K562 (cell line): ENCODE measurements around the gene PLCB1. TPM values are rescaled to one million over a fixed set of nuclear protein-coding genes. Genes with fewer than 3 reads are reported as not detected.

ENCODE experiments used
- ATAC-seq: fragments of 200-7000 bp; cut with Tn5 transposase; 3 replicates; pipeline ENCODE4 v1.9.1; 2020; ENCODE audit warnings: moderate library complexity
- BruUV-seq: library from RNA; stranded (reverse); fragments of 400-500 nt; replicated peaks from 2 replicates; lab custom pipeline; 2021; lab: Mats Ljungman, UMichigan
- CTCF ChIA-PET: fragments of 300-600 bp; formaldehyde crosslinking; extraction: SDS; loops from one replicate; lab custom pipeline; 2021; ENCODE audit warnings: low intra/inter-chr PET ratio; lab: Yijun Ruan, JAX
- POLR2A ChIA-PET: fragments of 300-600, 350-650 bp; sonication (Branson Sonifier 250); formaldehyde crosslinking; extraction: SDS; loops from one replicate; lab custom pipeline; 2021; ENCODE audit warnings: antibody characterized with exemption, inconsistent platforms; lab: Yijun Ruan, JAX
- DNase-seq, 4 experiments: peaks; one replicate each; pipeline versions ENCODE4 v3.0.0 to v3.0.0-alpha.2; 2011 to 2018; ENCODE audit warnings: low spot score in 3 of 4, mixed read lengths in 3 of 4; ENCODE audit errors: extremely low read depth in 1 of 4
- FAIRE-seq: peaks from 2 replicates; lab custom pipeline; 2011; peaks lifted over from hg19 to GRCh38; lab: Jason Lieb, UNC
- H2AFZ ChIP-seq: 2 replicates; pipeline ENCODE4 v1.6.0; 2011; ENCODE audit warnings: low read depth, low read length, control low read depth, inconsistent platforms
- H3K27ac ChIP-seq: fragments of 200-600 bp; 3 replicates; pipeline ENCODE4 v1.8.0; 2011; ENCODE audit warnings: low read depth, mild to moderate bottlenecking, control low read depth, inconsistent platforms, low read length, moderate library complexity, mixed read lengths; ENCODE audit errors: extremely low read depth
- H3K27me3 ChIP-seq, 2 experiments: fragments of 300-600 bp in 1 of 2; 2 replicates in 1 of 2; 3 replicates in 1 of 2; pipeline versions ENCODE4 v1.6.0 to v1.8.0; 2011; ENCODE audit warnings: inconsistent platforms in 2 of 2, low read length in 2 of 2, mild to moderate bottlenecking in 1 of 2, mixed read lengths in 1 of 2, moderate library complexity in 1 of 2; ENCODE audit not compliant: control insufficient read depth in 2 of 2, insufficient read depth in 2 of 2
- H3K36me3 ChIP-seq: fragments of 300-600 bp; 3 replicates; pipeline ENCODE4 v1.8.0; 2011; ENCODE audit warnings: mild to moderate bottlenecking, low read length, inconsistent platforms; ENCODE audit not compliant: control insufficient read depth, insufficient read depth
- H3K4me1 ChIP-seq, 2 experiments: fragments of 200-600 bp in 1 of 2; replicated peaks in 1 of 2; 2 replicates in 1 of 2; 3 replicates in 1 of 2; pipeline versions ENCODE4 v1.5.1 to v1.8.0; 2011; ENCODE audit warnings: inconsistent platforms in 2 of 2, low read length in 2 of 2, mild to moderate bottlenecking in 1 of 2, mixed read lengths in 1 of 2, moderate library complexity in 1 of 2; ENCODE audit not compliant: control insufficient read depth in 2 of 2, insufficient read depth in 2 of 2
- H3K4me2 ChIP-seq: 2 replicates; pipeline ENCODE4 v1.6.1; 2011; ENCODE audit warnings: low read length, control low read depth, inconsistent platforms, mixed read lengths; ENCODE audit not compliant: insufficient read depth
- H3K4me3 ChIP-seq: fragments of 200-600 bp; sonication (generic), shearing (Covaris generic); 2 replicates; pipeline ENCODE4 v1.5.1; 2016; ENCODE audit warnings: control low read depth, inconsistent platforms
- H3K79me2 ChIP-seq: fragments of 200-600 bp; 3 replicates; pipeline ENCODE4 v1.8.0; 2011; ENCODE audit warnings: low read length, inconsistent platforms; ENCODE audit not compliant: control insufficient read depth, insufficient read depth
- H3K9ac ChIP-seq, 2 experiments: 2 replicates each; pipeline versions ENCODE4 v1.6.0 to v1.6.1; 2011; ENCODE audit warnings: low read depth in 2 of 2, low read length in 2 of 2, control low read depth in 1 of 2, inconsistent platforms in 1 of 2, mild to moderate bottlenecking in 1 of 2, mixed read lengths in 1 of 2; ENCODE audit not compliant: insufficient read depth in 1 of 2
- H3K9me1 ChIP-seq: one replicate; pipeline ENCODE4 v1.6.0; 2011; ENCODE audit warnings: inconsistent platforms, mild to moderate bottlenecking, low read length, moderate library complexity; ENCODE audit not compliant: control insufficient read depth, insufficient read depth
- H3K9me3 ChIP-seq: replicated peaks from 2 replicates; pipeline ENCODE4 v1.5.1; 2011; ENCODE audit warnings: low read depth, low read length, inconsistent platforms; ENCODE audit not compliant: control insufficient read depth, insufficient read depth
- H4K20me1 ChIP-seq: replicated peaks from 2 replicates; pipeline ENCODE4 v1.6.1; 2011; ENCODE audit warnings: low read length, inconsistent platforms, mixed read lengths; ENCODE audit not compliant: control insufficient read depth, insufficient read depth
- CCNT2 ChIP-seq: IDR thresholded peaks from 2 replicates; pipeline ENCODE4 v1.6.1; 2011; ENCODE audit warnings: borderline replicate concordance, low read depth, mild to moderate bottlenecking, moderate library complexity, mixed read lengths, low read length; ENCODE audit not compliant: insufficient read length; ENCODE audit errors: extremely low read depth
- JUND ChIP-seq, 2 experiments: IDR thresholded peaks; 2 replicates in 1 of 2; 3 replicates in 1 of 2; pipeline ENCODE4 v1.6.1; 2011; ENCODE audit warnings: borderline replicate concordance in 2 of 2, low read depth in 2 of 2, low read length in 2 of 2, improper control_type of control experiment in 1 of 2, missing biosample characterization in 1 of 2, missing genetic modification characterization in 1 of 2, missing genetic modification reagents in 1 of 2
- MYBL2 ChIP-seq, 2 experiments: fragments of 450-650 bp in 1 of 2; sonication (generic) in 1 of 2; formaldehyde crosslinking in 1 of 2; IDR thresholded peaks; 2 replicates each; pipeline versions ENCODE4 v1.6.1 to v1.8.1; 2017 to 2022; ENCODE audit warnings: borderline replicate concordance in 1 of 2, inconsistent platforms in 1 of 2, low read depth in 1 of 2, mild to moderate bottlenecking in 1 of 2, missing genetic modification reagents in 1 of 2, moderate library complexity in 1 of 2
- SNIP1 ChIP-seq: fragments of 450-650 bp; IDR thresholded peaks from 2 replicates; pipeline ENCODE4 v1.7.1; 2017; ENCODE audit warnings: low read depth, mild to moderate bottlenecking
- TGIF2 ChIP-seq: sonication (generic); formaldehyde crosslinking; IDR thresholded peaks from 2 replicates; pipeline ENCODE4 v1.8.1; 2022; ENCODE audit warnings: mild to moderate bottlenecking, missing genetic modification reagents, moderate library complexity
- TOE1 ChIP-seq, 2 experiments: fragments of 450-650 bp in 1 of 2; sonication (generic) in 1 of 2; formaldehyde crosslinking in 1 of 2; IDR thresholded peaks; 2 replicates each; pipeline versions ENCODE4 v1.7.1 to v1.8.0; 2016 to 2022; ENCODE audit warnings: borderline replicate concordance in 2 of 2, mild to moderate bottlenecking in 2 of 2, antibody characterized with exemption in 1 of 2, inconsistent platforms in 1 of 2, low read depth in 1 of 2, missing genetic modification reagents in 1 of 2, moderate library complexity in 1 of 2
- ZEB2 ChIP-seq: fragments of 450-650 bp; IDR thresholded peaks from 2 replicates; pipeline ENCODE4 v1.6.1; 2016
- WGBS: fragments of 100-300 bp; shearing (Covaris generic); methylation state at CpG from one replicate; pipeline ENCODE4 v1.1.6; 2016; ENCODE audit warnings: low coverage, mixed read lengths; ENCODE audit not compliant: insufficient coverage; ENCODE audit errors: missing lambda C conversion rate; 5-methylcytosine and 5-hydroxymethylcytosine counted together
- in situ Hi-C: fragments of 300-500 bp; cut with MboI; formaldehyde crosslinking; loops from 4 replicates; pipeline ENCODE4 v1.15.0; 2018; ENCODE audit warnings: inconsistent platforms, mixed read lengths
- intact Hi-C: fragments of 100-400 bp; cut with micrococcal nuclease; formaldehyde crosslinking; loops from 2 replicates; pipeline ENCODE4 v1.14.2; 2022
- polyA plus RNA-seq, 8 experiments: library from polyadenylated mRNA; depleted of rRNA in 4 of 8; stranded (reverse) in 5 of 8; unstranded in 3 of 8; fragments of >200 nt; fragmentation: Nextera tagmentation in 2 of 8; fragmentation: Illumina TruSeq in 1 of 8; extraction: Ambion mirVana in 2 of 8; extraction: Trizol in 1 of 8; gene quantifications; 2 replicates each; pipeline versions ENCODE4 v1.2.1 to v1.2.3, GENCODE V29; 2011 to 2014; ENCODE audit warnings: inconsistent platforms in 1 of 8, missing spikeins in 1 of 8
- total RNA-seq, 7 experiments: library from RNA; depleted of rRNA in 6 of 7; stranded (reverse); fragments of >200 nt in 6 of 7; fragmentation: Illumina TruSeq in 2 of 7; extraction: Trizol in 2 of 7; gene quantifications; 2 replicates each; pipeline versions ENCODE4 v1.2.1 to v1.2.3, GENCODE V29; 2011 to 2021; ENCODE audit warnings: low replicate concordance in 1 of 7
- TF ChIP-seq, protein P1 (sequence below): fragments of 250-450 bp; sonication (Bioruptor Pico); IDR thresholded peaks from 2 replicates; pipeline ENCODE4 v1.5.0; 2020; ENCODE audit warnings: mild to moderate bottlenecking, borderline replicate concordance
- TF ChIP-seq, protein P2 (sequence below): fragments of 450-650 bp; formaldehyde crosslinking; IDR thresholded peaks from 2 replicates; pipeline ENCODE4 v1.4.0; 2020; ENCODE audit warnings: mild to moderate bottlenecking, moderate library complexity
- TF ChIP-seq, protein P3 (sequence below), 3 experiments: fragments of 200-800 bp in 1 of 3; fragments of 250-450 bp in 1 of 3; fragments of 450-650 bp in 1 of 3; sonication (Bioruptor Pico) in 1 of 3; sonication (Bioruptor generic) in 1 of 3; formaldehyde crosslinking in 1 of 3; IDR thresholded peaks; 2 replicates each; pipeline versions ENCODE4 v1.6.1 to v1.8.0; 2016 to 2022; ENCODE audit warnings: mild to moderate bottlenecking in 2 of 3, missing genetic modification characterization in 2 of 3, missing compliant biosample characterization in 1 of 3, moderate library complexity in 1 of 3

The PLCB1 gene
- total and polyA plus RNA-seq, 9 of the 15 experiments (the other 6 are each of a cell fraction or from before 2014, with no cell fraction given) = 0.34 to 3.1 (median 1.3) TPM

DNA sequence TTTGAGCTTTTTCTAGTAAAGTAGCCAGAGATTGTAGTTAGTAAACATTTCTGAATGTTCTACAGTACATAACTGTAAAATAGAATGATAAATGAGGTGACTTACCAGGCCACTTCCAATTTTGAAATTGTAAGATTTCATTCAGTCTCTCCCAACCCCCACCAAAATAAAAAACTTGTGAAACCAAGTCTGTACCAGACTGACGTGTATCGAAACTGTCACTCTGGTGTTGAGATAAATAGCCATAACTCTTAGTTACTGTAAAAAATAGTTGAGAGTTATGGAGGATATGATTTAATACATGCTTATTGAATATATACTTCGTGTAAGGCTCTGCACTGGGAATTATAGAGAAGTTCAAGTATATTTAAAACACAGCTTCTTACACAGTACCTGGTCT lies 455.7 kb downstream of the PLCB1 start:
- no peaks in the 10 kb centered on the region for H3K79me2 ChIP-seq
- H3K9ac ChIP-seq = no peak overlapping the region
- in situ Hi-C loops = no loop called here
- FAIRE-seq = no peak
- no peaks in the 10 kb centered on the region for H3K9me1 ChIP-seq
- H2AFZ ChIP-seq = no peak overlapping the region
- no peaks in the 10 kb centered on the region for H3K27me3 ChIP-seq
- no peak overlapping the region for H3K4me3 ChIP-seq
- intact Hi-C loops = no loop called here
- H3K4me2 ChIP-seq = no peak overlapping the region
- BruUV-seq = no TSS peak
- no peaks in the 10 kb centered on the region for H3K36me3 ChIP-seq
- no peak overlapping the region for H3K27ac ChIP-seq
- POLR2A ChIA-PET = interaction anchor here (1.1 kb wide), 1 partner anchor 42 kb away, joined by 3 read pairs; no protein-coding TSS in a partner anchor
- no peak for ATAC-seq
- CTCF ChIA-PET = no interaction called here
- WGBS = 3% methylated on average over 3 of the region's 3 CpGs
- no peaks in the 10 kb centered on the region for H3K4me1 ChIP-seq
- no peak for DNase-seq
- no peaks in the 10 kb centered on the region for H4K20me1 ChIP-seq
- H3K9me3 ChIP-seq = no peaks in the 10 kb centered on the region
- TF ChIP-seq TGIF2 (CRISPR knock-in tag) (no peak), CCNT2 (no peak), TOE1 (IDR thresholded peaks at IDR 0.05; ENCODE audit: borderline replicate concordance) (no peak), TOE1 (CRISPR knock-in tag; IDR thresholded peaks at IDR 0.05; ENCODE audit: borderline replicate concordance, low read depth) (no peak), JUND (IDR thresholded peaks at IDR 0.05; ENCODE audit: borderline replicate concordance, low read depth, low read length) (no peak), JUND (tag; IDR thresholded peaks at IDR 0.05; ENCODE audit: borderline replicate concordance, low read depth, low read length) (no peak), MYBL2 (IDR thresholded peaks at IDR 0.05; ENCODE audit: low read depth) (no peak), MYBL2 (CRISPR knock-in tag; IDR thresholded peaks at IDR 0.05; ENCODE audit: borderline replicate concordance) (no peak), SNIP1 (no peak), ZEB2 (no peak)
- TF ChIP-seq, protein P1, sequence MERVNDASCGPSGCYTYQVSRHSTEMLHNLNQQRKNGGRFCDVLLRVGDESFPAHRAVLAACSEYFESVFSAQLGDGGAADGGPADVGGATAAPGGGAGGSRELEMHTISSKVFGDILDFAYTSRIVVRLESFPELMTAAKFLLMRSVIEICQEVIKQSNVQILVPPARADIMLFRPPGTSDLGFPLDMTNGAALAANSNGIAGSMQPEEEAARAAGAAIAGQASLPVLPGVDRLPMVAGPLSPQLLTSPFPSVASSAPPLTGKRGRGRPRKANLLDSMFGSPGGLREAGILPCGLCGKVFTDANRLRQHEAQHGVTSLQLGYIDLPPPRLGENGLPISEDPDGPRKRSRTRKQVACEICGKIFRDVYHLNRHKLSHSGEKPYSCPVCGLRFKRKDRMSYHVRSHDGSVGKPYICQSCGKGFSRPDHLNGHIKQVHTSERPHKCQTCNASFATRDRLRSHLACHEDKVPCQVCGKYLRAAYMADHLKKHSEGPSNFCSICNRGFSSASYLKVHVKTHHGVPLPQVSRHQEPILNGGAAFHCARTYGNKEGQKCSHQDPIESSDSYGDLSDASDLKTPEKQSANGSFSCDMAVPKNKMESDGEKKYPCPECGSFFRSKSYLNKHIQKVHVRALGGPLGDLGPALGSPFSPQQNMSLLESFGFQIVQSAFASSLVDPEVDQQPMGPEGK (CRISPR knock-in tag) = no peak
- TF ChIP-seq, protein P2, sequence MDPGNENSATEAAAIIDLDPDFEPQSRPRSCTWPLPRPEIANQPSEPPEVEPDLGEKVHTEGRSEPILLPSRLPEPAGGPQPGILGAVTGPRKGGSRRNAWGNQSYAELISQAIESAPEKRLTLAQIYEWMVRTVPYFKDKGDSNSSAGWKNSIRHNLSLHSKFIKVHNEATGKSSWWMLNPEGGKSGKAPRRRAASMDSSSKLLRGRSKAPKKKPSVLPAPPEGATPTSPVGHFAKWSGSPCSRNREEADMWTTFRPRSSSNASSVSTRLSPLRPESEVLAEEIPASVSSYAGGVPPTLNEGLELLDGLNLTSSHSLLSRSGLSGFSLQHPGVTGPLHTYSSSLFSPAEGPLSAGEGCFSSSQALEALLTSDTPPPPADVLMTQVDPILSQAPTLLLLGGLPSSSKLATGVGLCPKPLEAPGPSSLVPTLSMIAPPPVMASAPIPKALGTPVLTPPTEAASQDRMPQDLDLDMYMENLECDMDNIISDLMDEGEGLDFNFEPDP (CRISPR knock-in tag) = no peak
- TF ChIP-seq, protein P3, sequence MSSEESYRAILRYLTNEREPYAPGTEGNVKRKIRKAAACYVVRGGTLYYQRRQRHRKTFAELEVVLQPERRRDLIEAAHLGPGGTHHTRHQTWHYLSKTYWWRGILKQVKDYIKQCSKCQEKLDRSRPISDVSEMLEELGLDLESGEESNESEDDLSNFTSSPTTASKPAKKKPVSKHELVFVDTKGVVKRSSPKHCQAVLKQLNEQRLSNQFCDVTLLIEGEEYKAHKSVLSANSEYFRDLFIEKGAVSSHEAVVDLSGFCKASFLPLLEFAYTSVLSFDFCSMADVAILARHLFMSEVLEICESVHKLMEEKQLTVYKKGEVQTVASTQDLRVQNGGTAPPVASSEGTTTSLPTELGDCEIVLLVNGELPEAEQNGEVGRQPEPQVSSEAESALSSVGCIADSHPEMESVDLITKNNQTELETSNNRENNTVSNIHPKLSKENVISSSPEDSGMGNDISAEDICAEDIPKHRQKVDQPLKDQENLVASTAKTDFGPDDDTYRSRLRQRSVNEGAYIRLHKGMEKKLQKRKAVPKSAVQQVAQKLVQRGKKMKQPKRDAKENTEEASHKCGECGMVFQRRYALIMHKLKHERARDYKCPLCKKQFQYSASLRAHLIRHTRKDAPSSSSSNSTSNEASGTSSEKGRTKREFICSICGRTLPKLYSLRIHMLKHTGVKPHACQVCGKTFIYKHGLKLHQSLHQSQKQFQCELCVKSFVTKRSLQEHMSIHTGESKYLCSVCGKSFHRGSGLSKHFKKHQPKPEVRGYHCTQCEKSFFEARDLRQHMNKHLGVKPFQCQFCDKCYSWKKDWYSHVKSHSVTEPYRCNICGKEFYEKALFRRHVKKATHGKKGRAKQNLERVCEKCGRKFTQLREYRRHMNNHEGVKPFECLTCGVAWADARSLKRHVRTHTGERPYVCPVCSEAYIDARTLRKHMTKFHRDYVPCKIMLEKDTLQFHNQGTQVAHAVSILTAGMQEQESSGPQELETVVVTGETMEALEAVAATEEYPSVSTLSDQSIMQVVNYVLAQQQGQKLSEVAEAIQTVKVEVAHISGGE (CRISPR knock-in tag; IDR thresholded peaks at IDR 0.05) = no peak
